Right lobe of liver (tissue), 6 donors: ENCODE results near the gene METTL5. TPM values are rescaled to one million over a fixed set of nuclear protein-coding genes. Genes with fewer than 3 reads are reported as not detected.

Experiments
- ATAC-seq, 4 donors: fragments of 200-7000 bp; cut with Tn5 transposase; one replicate each; pipeline ENCODE4 v1.9.1; 2020; ENCODE audit warnings: mild to moderate bottlenecking in 4 of 4, moderate library complexity in 4 of 4
- DNase-seq, 3 donors: peaks; one replicate each; pipeline ENCODE4 v3.0.0-alpha.2; 2020
- H3K27ac ChIP-seq, 3 donors: fragments of 200-600 bp; one replicate each; pipeline ENCODE4 v1.8.0; 2022
- H3K27me3 ChIP-seq, 2 donors: fragments of 200-600 bp; one replicate each; pipeline ENCODE4 v1.8.0; 2022
- H3K36me3 ChIP-seq, 4 donors: fragments of 200-600 bp; sonication (generic) in 1 of 4; one replicate each; pipeline versions ENCODE4 v1.5.1 to v1.8.0; 2017 to 2022; ENCODE audit warnings: control low read depth in 1 of 4
- H3K4me1 ChIP-seq, 4 donors: fragments of 200-600 bp; sonication (generic) in 1 of 4; one replicate each; pipeline versions ENCODE4 v1.5.1 to v1.8.0; 2017 to 2022; ENCODE audit warnings: control low read depth in 1 of 4
- H3K4me3 ChIP-seq, 3 donors: fragments of 200-600 bp; one replicate each; pipeline ENCODE4 v1.8.0; 2022
- H3K9me3 ChIP-seq, 4 donors: fragments of 200-600 bp; sonication (generic) in 1 of 4; one replicate each; pipeline versions ENCODE4 v1.5.1 to v1.8.0; 2017 to 2022; ENCODE audit warnings: control low read depth in 1 of 4
- CTCF ChIP-seq, 4 donors: fragments of 200-600 bp in 3 of 4; fragments of 450-650 bp in 1 of 4; IDR thresholded peaks; one replicate each; pipeline versions ENCODE4 v1.5.1 to v1.8.0; 2016 to 2022; ENCODE audit warnings: antibody characterized with exemption in 4 of 4, mild to moderate bottlenecking in 2 of 4
- POLR2A ChIP-seq: fragments of 450-650 bp; IDR thresholded peaks from one replicate; pipeline ENCODE4 v1.6.1; 2017; ENCODE audit warnings: antibody characterized with exemption, mild to moderate bottlenecking
- WGBS: methylation state at CpG from one replicate; pipeline ENCODE4 v1.1.6; 2018; ENCODE audit warnings: low coverage, low lambda C conversion rate; ENCODE audit not compliant: insufficient coverage; ENCODE audit errors: missing lambda C conversion rate; 5-methylcytosine and 5-hydroxymethylcytosine counted together
- intact Hi-C, 2 donors: fragments of 100-400 bp; cut with DNase I; formaldehyde crosslinking; loops; one replicate each; pipeline versions ENCODE4 v1.11.2 to v1.14.1; 2022
- total RNA-seq, 6 experiments: library from RNA; depleted of rRNA in 2 of 6; stranded (reverse); fragments of >200 nt in 2 of 6; fragmentation: NEBNext Ultra II Directional in 3 of 6; extraction: Animal tissue kit (Norgen Biotek cat#: 25700) in 3 of 6; gene quantifications; one replicate each; pipeline versions ENCODE4 v1.1.0 to v1.2.4, GENCODE V29; 2016 to 2023
- donor health status: DM: no; HTN: yes; CAD: no.
- donor health status: DM: no; HTN: no; CAD: no.
- donor health status: DM: no; HTN: no; CAD: no.
- donor health status: DM: no; HTN: yes; CAD: no.
- donor health status: DM: no; HTN: yes; CAD: no.

METTL5 gene
- total RNA-seq, 6 experiments from 2014 or later: 18.4 to 26.7 (median 20.7) TPM

- peaks cover 0 to 7% (median 3%) of the 10 kb centered on the region in 4 donors for H3K4me1 ChIP-seq
- H3K27me3 ChIP-seq: no peaks in the 10 kb centered on the region
- H3K4me3 ChIP-seq: no peak overlapping the region
- ATAC-seq: no peak
- H3K36me3 ChIP-seq: no peaks in the 10 kb centered on the region
- H3K27ac ChIP-seq: no peak overlapping the region
- intact Hi-C loops: no loop called here
- H3K9me3 ChIP-seq: no peaks in the 10 kb centered on the region
- 89% methylated on average over 2 of the region's 2 CpGs for WGBS
- DNase-seq: no peak
- TF ChIP-seq CTCF (IDR thresholded peaks at IDR 0.05) (no peak), POLR2A (no peak)
Observed at GRCh38 chr2:169795181-169795580, 29.5 kb downstream of the METTL5 start.

- DNase-seq (no peak), ATAC-seq (no peak)
- Histone ChIP-seq H3K27ac (no peak overlapping the region), H3K36me3 (no peaks in the 10 kb centered on the region), H3K4me3 (no peak overlapping the region), H3K9me3 (no peaks in the 10 kb centered on the region), H3K27me3 (no peaks in the 10 kb centered on the region), H3K4me1 (peaks cover 0 to 6% (median 0%) of the 10 kb centered on the region in 4 donors)
- TF ChIP-seq POLR2A (no peak), CTCF (IDR thresholded peaks at IDR 0.05) (no peak)
- intact Hi-C loops: no loop called here
- WGBS: 75% methylated on average over 4 of the region's 5 CpGs
Observed at GRCh38 chr2:169790581-169790980, 34.1 kb downstream of the METTL5 start.

GRCh38 chr2:169782513-169782912 is 42.2 kb downstream of the METTL5 start:
- TF ChIP-seq CTCF (IDR thresholded peaks at IDR 0.05) (no peak), POLR2A (no peak)
- H3K4me1 ChIP-seq: no peaks in the 10 kb centered on the region
- no peak for DNase-seq
- intact Hi-C loops: loop anchor here in 1 of 2 donors (10.0 kb wide), 1 partner anchor 258 kb away; no protein-coding TSS in a partner anchor
- no peaks in the 10 kb centered on the region for H3K27me3 ChIP-seq
- H3K4me3 ChIP-seq: no peak overlapping the region
- WGBS: 100% methylated on average over 1 of the region's 1 CpG
- H3K9me3 ChIP-seq: no peaks in the 10 kb centered on the region
- ATAC-seq: no peak
- no peak overlapping the region for H3K27ac ChIP-seq
- H3K36me3 ChIP-seq: no peaks in the 10 kb centered on the region

GRCh38 chr2:169781249-169782013 is 43.3 kb downstream of the METTL5 start:
- Histone ChIP-seq H3K27ac (no peak overlapping the region), H3K4me3 (no peak overlapping the region), H3K4me1 (no peaks in the 10 kb centered on the region), H3K36me3 (no peaks in the 10 kb centered on the region), H3K27me3 (no peaks in the 10 kb centered on the region), H3K9me3 (no peaks in the 10 kb centered on the region)
- WGBS: 65% methylated on average over 4 of the region's 4 CpGs
- intact Hi-C loops: loop anchor here in 1 of 2 donors (10.0 kb wide), 1 partner anchor 257 kb away; no protein-coding TSS in a partner anchor
- ATAC-seq (no peak), DNase-seq (no peak)
- no peak for TF ChIP-seq POLR2A
- no peak for TF ChIP-seq CTCF (IDR thresholded peaks at IDR 0.05)
